ENCODE data around the gene UHRF2. TPM values are rescaled to one million over a fixed set of nuclear protein-coding genes. Genes with fewer than 3 reads are reported as not detected.

UHRF2 gene
- total RNA-seq, 1 donor from 2014 or later, result 22.8 TPM

DNA sequence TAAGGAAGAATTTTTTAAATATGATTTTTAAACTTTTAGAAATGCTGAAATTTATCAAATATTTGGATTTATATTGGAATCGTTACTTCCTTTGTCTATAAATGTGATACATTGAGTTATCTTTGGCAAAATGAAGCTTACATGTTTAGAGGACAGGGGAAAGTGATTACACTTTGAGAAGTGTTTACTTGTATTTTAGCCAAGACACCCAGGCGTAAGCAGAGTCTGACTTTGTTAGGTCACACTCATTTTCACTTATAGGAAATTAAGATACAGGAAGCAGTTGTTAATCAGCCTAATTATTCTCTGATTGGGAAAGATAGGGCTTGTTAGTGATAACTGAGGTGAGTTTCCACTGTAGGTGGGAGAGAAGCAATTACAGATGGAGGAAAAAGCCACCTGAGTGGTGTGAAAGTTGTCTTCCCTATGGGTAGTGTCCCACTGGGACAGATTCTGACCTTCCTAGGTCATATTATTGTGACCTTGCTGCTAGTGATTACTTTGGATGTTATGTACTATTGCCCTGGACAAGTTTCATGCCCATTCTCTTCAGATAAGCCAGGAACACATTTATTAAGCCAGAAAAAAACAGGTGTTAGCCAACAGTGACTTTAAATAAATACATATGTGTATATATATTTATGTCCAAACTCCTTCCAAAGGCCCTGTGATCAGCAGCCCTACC, 88.7 kb downstream of the UHRF2 start:
- Histone ChIP-seq H3K4me1 (no peaks in the 10 kb centered on the region), H3K27ac (no peak overlapping the region), H3K4me3 (no peak overlapping the region), H3K9me3 (no peaks in the 10 kb centered on the region), H3K27me3 (no peaks in the 10 kb centered on the region), H3K36me3 (peaks cover 60 to 87% of the 10 kb centered on the region in 2 donors)
- TF ChIP-seq CTCF (IDR thresholded peaks at IDR 0.05), result no peak
- intact Hi-C loops (cut with DNase I), result no loop called here
- no peak for DNase-seq (ENCODE audit: low spot score in 2 of 2)

DNA sequence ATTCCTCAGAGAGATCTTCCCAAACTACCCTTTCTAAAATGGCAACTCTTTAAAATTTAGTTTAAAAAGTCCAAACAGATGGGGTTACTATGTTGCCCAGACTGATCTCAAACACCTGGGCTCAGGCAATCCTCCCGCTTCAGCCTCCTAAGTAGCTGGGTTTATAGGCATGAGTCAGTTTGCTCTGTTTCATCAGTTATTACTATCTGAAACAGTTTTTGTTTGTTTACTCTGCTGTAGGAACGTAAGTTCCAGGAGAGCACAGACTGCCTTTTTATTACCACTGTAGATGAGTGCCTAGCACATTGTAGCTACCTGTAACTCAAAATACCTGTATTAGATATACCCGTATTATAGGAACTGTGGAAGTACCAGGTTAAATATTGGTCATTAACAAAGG, 89.4 kb downstream of the UHRF2 start:
- no peaks in the 10 kb centered on the region for H3K4me1 ChIP-seq
- no peak for TF ChIP-seq CTCF (IDR thresholded peaks at IDR 0.05)
- intact Hi-C loops (cut with DNase I), result no loop called here

GRCh38 chr9:6506571-6506970, 93.6 kb downstream of the UHRF2 start:
- Histone ChIP-seq H3K9me3 (no peaks in the 10 kb centered on the region), H3K36me3 (peaks cover 47 to 57% of the 10 kb centered on the region in 2 donors), H3K27ac (no peak overlapping the region), H3K27me3 (no peaks in the 10 kb centered on the region), H3K4me3 (no peak overlapping the region), H3K4me1 (no peaks in the 10 kb centered on the region)
- TF ChIP-seq CTCF (IDR thresholded peaks at IDR 0.05), result no peak
- intact Hi-C loops (cut with DNase I), result no loop called here
- no peak for DNase-seq (ENCODE audit: low spot score in 2 of 2)

More for the DNA sequence above, 89.4 kb downstream of the UHRF2 start:
- H3K27me3 ChIP-seq, result no peaks in the 10 kb centered on the region
- no peak for DNase-seq (ENCODE audit: low spot score in 2 of 2)
- H3K4me3 ChIP-seq, result no peak overlapping the region
- peaks cover 63 to 89% of the 10 kb centered on the region in 2 donors for H3K36me3 ChIP-seq
- H3K27ac ChIP-seq, result no peak overlapping the region
- no peaks in the 10 kb centered on the region for H3K9me3 ChIP-seq

DNA sequence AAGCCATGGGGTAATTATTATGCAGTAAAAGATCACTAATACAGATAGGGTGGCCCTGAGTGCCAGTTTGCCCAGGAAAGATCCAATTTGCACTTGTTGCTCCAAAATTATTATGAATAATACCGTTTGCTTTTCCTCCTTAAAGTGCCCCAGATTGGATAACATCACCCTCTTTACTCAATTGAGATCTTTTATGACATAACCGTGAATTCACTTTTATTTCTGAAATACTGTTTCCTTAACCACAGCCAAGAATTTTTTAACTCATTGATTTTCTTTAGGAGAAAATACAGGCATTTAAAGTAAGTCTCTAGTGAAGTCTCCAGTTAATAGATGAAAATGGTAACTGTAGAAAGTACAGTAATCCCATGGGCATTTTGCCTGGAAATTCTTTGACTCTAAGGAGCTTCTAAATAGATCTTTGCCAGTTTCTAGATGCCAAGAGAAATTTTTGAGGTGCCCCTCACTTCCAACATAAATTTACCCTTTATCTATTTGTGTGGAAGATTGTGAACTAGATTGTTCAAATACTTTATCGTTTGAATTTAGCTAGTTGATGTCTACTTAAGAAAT, 99.2 kb downstream of the UHRF2 start:
- H3K36me3 ChIP-seq, result peaks cover 9 to 12% of the 10 kb centered on the region in 2 donors
- no peaks in the 10 kb centered on the region for H3K27me3 ChIP-seq
- DNase-seq (ENCODE audit: low spot score in 2 of 2), result no peak
- intact Hi-C loops (cut with DNase I), result no loop called here
- H3K4me3 ChIP-seq, result no peak overlapping the region
- H3K4me1 ChIP-seq, result no peaks in the 10 kb centered on the region
- TF ChIP-seq CTCF (IDR thresholded peaks at IDR 0.05), result no peak
- H3K9me3 ChIP-seq, result no peaks in the 10 kb centered on the region
- H3K27ac ChIP-seq, result no peak overlapping the region

GRCh38 chr9:6522263-6522662, 109.3 kb downstream of the UHRF2 start:
- no peaks in the 10 kb centered on the region for H3K4me1 ChIP-seq
- no peak overlapping the region for H3K4me3 ChIP-seq
- no peak for TF ChIP-seq CTCF (IDR thresholded peaks at IDR 0.05)
- H3K27ac ChIP-seq, result no peak overlapping the region
- H3K36me3 ChIP-seq, result peaks cover 0 to 8% of the 10 kb centered on the region in 2 donors
- no peaks in the 10 kb centered on the region for H3K27me3 ChIP-seq
- H3K9me3 ChIP-seq, result peaks cover 7 to 20% of the 10 kb centered on the region in 2 donors
- no peak for DNase-seq (ENCODE audit: low spot score in 2 of 2)
- intact Hi-C loops (cut with DNase I), result no loop called here

Data from ascending aorta (tissue), 2 donors.